ENCODE measurements around the gene SHISA6. TPM values are rescaled to one million over a fixed set of nuclear protein-coding genes. Genes with fewer than 3 reads are reported as not detected.

SHISA6 gene
- total RNA-seq, 1 experiment from 2014 or later: 21.1 TPM

- BruUV-seq (replicated peaks): no TSS peak
- H3K9me3 ChIP-seq: no peaks in the 10 kb centered on the region
- POLR2A ChIA-PET: no interaction called here
- H3K36me3 Mint-ChIP-seq (ENCODE audit: insufficient read depth, unreplicated experiment): peaks cover 12% of the 10 kb centered on the region
- H3K4me1 ChIP-seq: no peaks in the 10 kb centered on the region
- no peaks in the 10 kb centered on the region for H3K27me3 Mint-ChIP-seq (ENCODE audit: insufficient read depth, unreplicated experiment)
- no peaks in the 10 kb centered on the region for H3K4me1 Mint-ChIP-seq (ENCODE audit: low read depth, unreplicated experiment)
- no peak overlapping the region for H3K4me3 ChIP-seq (ENCODE audit: low read depth, low read length)
- no peak overlapping the region for H3K4me3 Mint-ChIP-seq (ENCODE audit: unreplicated experiment)
- no peaks in the 10 kb centered on the region for H3K36me3 ChIP-seq (ENCODE audit: control insufficient read depth, insufficient read depth, low read length)
- intact Hi-C loops (cut with micrococcal nuclease; ENCODE audit: unreplicated experiment): no loop called here
- TF ChIP-seq, protein P1, sequence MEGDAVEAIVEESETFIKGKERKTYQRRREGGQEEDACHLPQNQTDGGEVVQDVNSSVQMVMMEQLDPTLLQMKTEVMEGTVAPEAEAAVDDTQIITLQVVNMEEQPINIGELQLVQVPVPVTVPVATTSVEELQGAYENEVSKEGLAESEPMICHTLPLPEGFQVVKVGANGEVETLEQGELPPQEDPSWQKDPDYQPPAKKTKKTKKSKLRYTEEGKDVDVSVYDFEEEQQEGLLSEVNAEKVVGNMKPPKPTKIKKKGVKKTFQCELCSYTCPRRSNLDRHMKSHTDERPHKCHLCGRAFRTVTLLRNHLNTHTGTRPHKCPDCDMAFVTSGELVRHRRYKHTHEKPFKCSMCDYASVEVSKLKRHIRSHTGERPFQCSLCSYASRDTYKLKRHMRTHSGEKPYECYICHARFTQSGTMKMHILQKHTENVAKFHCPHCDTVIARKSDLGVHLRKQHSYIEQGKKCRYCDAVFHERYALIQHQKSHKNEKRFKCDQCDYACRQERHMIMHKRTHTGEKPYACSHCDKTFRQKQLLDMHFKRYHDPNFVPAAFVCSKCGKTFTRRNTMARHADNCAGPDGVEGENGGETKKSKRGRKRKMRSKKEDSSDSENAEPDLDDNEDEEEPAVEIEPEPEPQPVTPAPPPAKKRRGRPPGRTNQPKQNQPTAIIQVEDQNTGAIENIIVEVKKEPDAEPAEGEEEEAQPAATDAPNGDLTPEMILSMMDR (IDR thresholded peaks at IDR 0.05; ENCODE audit: insufficient read depth in 1 of 2, low read depth in 1 of 2, low read length in 1 of 2, severe bottlenecking in 1 of 2, unreplicated experiment in 1 of 2): no peak
- no peak overlapping the region for H3K27ac Mint-ChIP-seq (ENCODE audit: unreplicated experiment)
- DNase-seq: no peak
- CTCF ChIA-PET: no interaction called here
- no peaks in the 10 kb centered on the region for H3K27me3 ChIP-seq (replicated peaks; ENCODE audit: control insufficient read depth, insufficient read depth, low read length)
- peaks cover 8% of the 10 kb centered on the region for H3K9me3 Mint-ChIP-seq (ENCODE audit: unreplicated experiment)
Measured at GRCh38 chr17:11276486-11276885, 35.5 kb downstream of the SHISA6 start.

DNA sequence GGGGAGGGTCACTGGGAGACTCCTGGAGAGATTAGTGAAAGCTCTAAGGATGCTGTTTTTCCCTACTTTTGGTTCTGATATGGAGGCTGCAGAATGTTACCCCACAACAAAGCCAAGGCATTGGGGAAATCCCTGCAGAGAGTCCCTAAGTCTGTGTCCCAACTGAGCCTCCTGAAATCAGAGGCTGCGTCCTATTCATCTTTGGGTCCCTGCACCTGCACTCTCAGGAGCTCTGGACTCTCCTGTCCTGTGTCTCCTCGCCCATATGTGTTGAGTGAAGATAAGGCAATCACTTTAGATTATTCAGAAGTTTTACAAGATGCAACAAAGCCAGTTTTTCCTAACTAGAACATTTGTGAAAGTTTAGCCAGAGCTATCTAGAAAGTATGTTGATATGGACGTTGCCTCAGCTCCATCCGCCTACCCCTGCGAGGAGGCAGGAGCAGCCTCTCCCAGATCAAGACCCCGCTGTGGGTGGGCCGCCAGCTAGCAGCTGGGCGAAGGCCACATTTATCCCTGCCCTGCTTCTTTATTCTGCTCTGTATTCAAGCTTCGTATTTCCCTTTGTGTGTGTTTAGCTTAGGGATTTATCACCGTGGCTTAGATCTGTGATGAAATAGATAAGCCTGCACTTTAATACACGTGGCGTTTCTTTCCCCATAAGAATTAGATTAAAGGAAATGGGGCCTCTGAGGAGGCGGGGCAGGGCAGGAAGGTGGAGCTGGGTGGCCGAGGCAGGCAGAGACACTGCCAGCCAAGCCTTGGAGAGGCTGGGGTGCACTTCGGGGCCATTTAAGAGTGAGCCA is 37.4 kb downstream of the SHISA6 start:
- Mint-ChIP-seq H3K36me3 (ENCODE audit: insufficient read depth, unreplicated experiment) (no peaks in the 10 kb centered on the region), H3K4me1 (ENCODE audit: low read depth, unreplicated experiment) (no peaks in the 10 kb centered on the region), H3K27ac (ENCODE audit: unreplicated experiment) (no peak overlapping the region), H3K9me3 (ENCODE audit: unreplicated experiment) (no peaks in the 10 kb centered on the region), H3K4me3 (ENCODE audit: unreplicated experiment) (no peak overlapping the region), H3K27me3 (ENCODE audit: insufficient read depth, unreplicated experiment) (no peaks in the 10 kb centered on the region)
- DNase-seq: peak in 1 of 2 experiments; percentile 4
- no TSS peak for BruUV-seq (replicated peaks)
- POLR2A ChIA-PET: no interaction called here
- Histone ChIP-seq H3K9me3 (no peaks in the 10 kb centered on the region), H3K36me3 (ENCODE audit: control insufficient read depth, insufficient read depth, low read length) (no peaks in the 10 kb centered on the region), H3K4me1 (no peaks in the 10 kb centered on the region), H3K27me3 (replicated peaks; ENCODE audit: control insufficient read depth, insufficient read depth, low read length) (no peaks in the 10 kb centered on the region), H3K4me3 (ENCODE audit: low read depth, low read length) (no peak overlapping the region)
- intact Hi-C loops (cut with micrococcal nuclease; ENCODE audit: unreplicated experiment): no loop called here
- TF ChIP-seq, protein P1 (IDR thresholded peaks at IDR 0.05; ENCODE audit: insufficient read depth in 1 of 2, low read depth in 1 of 2, low read length in 1 of 2, severe bottlenecking in 1 of 2, unreplicated experiment in 1 of 2): no peak
- CTCF ChIA-PET: interaction anchor here (0.8 kb wide), 1 partner anchor 134 kb away, joined by 3 read pairs; no protein-coding TSS in a partner anchor

GRCh38 chr17:11278992-11279270 is 37.9 kb downstream of the SHISA6 start:
- TF ChIP-seq, protein P1 (IDR thresholded peaks at IDR 0.05; ENCODE audit: insufficient read depth in 1 of 2, low read depth in 1 of 2, low read length in 1 of 2, severe bottlenecking in 1 of 2, unreplicated experiment in 1 of 2): no peak
- no peaks in the 10 kb centered on the region for H3K4me1 Mint-ChIP-seq (ENCODE audit: low read depth, unreplicated experiment)
- ChIA-PET POLR2A (no interaction called here), CTCF (no interaction called here)
- no peak overlapping the region for H3K27ac Mint-ChIP-seq (ENCODE audit: unreplicated experiment)
- DNase-seq: no peak
- no peaks in the 10 kb centered on the region for H3K27me3 Mint-ChIP-seq (ENCODE audit: insufficient read depth, unreplicated experiment)
- Histone ChIP-seq H3K27me3 (replicated peaks; ENCODE audit: control insufficient read depth, insufficient read depth, low read length) (no peaks in the 10 kb centered on the region), H3K9me3 (no peaks in the 10 kb centered on the region), H3K4me1 (no peaks in the 10 kb centered on the region), H3K4me3 (ENCODE audit: low read depth, low read length) (no peak overlapping the region), H3K36me3 (ENCODE audit: control insufficient read depth, insufficient read depth, low read length) (no peaks in the 10 kb centered on the region)
- intact Hi-C loops (cut with micrococcal nuclease; ENCODE audit: unreplicated experiment): no loop called here
- BruUV-seq (replicated peaks): no TSS peak
- H3K9me3 Mint-ChIP-seq (ENCODE audit: unreplicated experiment): no peaks in the 10 kb centered on the region
- no peak overlapping the region for H3K4me3 Mint-ChIP-seq (ENCODE audit: unreplicated experiment)
- peaks cover under 1% of the 10 kb centered on the region for H3K36me3 Mint-ChIP-seq (ENCODE audit: insufficient read depth, unreplicated experiment)
